ENCODE data around the gene CACNA1S.

CACNA1S gene

GRCh38 chr1:201112173-201112731 lies at the start of gene CACNA1S:
Gene CACNA1S (minus strand): TSS chr1:201112426. CDS start chr1:201112339, 87 bp downstream.
- H3K79me2 ChIP-seq (ENCODE audit: insufficient read depth, low read length) = no peaks in the 10 kb centered on the region
- no peaks in the 10 kb centered on the region for H3K36me3 ChIP-seq (ENCODE audit: insufficient read depth, low read length)
- H3K4me3 ChIP-seq (ENCODE audit: low read depth, low read length, poor library complexity, severe bottlenecking) = no peak within 1 kb of the TSS
- H3K4me2 ChIP-seq (ENCODE audit: low read length) = no peak within 1 kb of the TSS
- no peak within 1 kb of the TSS for H2AFZ ChIP-seq (ENCODE audit: low read length)
- no peaks in the 10 kb centered on the region for H3K4me1 ChIP-seq (ENCODE audit: insufficient read depth, low read length, severe bottlenecking)
- no peak within 1 kb of the TSS for H3K9ac ChIP-seq (ENCODE audit: low read length)
- no peaks in the 10 kb centered on the region for H4K20me1 ChIP-seq (ENCODE audit: insufficient read depth, low read length)
- H3K27me3 ChIP-seq (ENCODE audit: insufficient read depth, low read length) = no peaks in the 10 kb centered on the region
- TF ChIP-seq EZH2 (IDR thresholded peaks at IDR 0.05; ENCODE audit: borderline replicate concordance, low read length) (no peak), CTCF (IDR thresholded peaks at IDR 0.05; ENCODE audit: low read length) (no peak)
- H3K9me3 ChIP-seq (ENCODE audit: low read length) = no peaks in the 10 kb centered on the region
- no peaks in the 10 kb centered on the region for H3F3A ChIP-seq (ENCODE audit: insufficient read depth, low read length)
- no peak within 1 kb of the TSS for H3K27ac ChIP-seq (ENCODE audit: low read depth, low read length, poor library complexity, severe bottlenecking)
- H3K9me2 ChIP-seq (ENCODE audit: low read depth, low read length) = no peaks in the 10 kb centered on the region

- TF ChIP-seq EZH2 (IDR thresholded peaks at IDR 0.05; ENCODE audit: borderline replicate concordance, low read length) = no peak
- no peak for TF ChIP-seq CTCF (IDR thresholded peaks at IDR 0.05; ENCODE audit: low read length)
- peaks cover 13% of the 10 kb centered on the region for H3K4me1 ChIP-seq (ENCODE audit: insufficient read depth, low read length, severe bottlenecking)
- H3K79me2 ChIP-seq (ENCODE audit: insufficient read depth, low read length) = no peaks in the 10 kb centered on the region
- no peak overlapping the region for H3K4me3 ChIP-seq (ENCODE audit: low read depth, low read length, poor library complexity, severe bottlenecking)
- no peak overlapping the region for H3K9ac ChIP-seq (ENCODE audit: low read length)
- no peaks in the 10 kb centered on the region for H3K9me2 ChIP-seq (ENCODE audit: low read depth, low read length)
- H3K27me3 ChIP-seq (ENCODE audit: insufficient read depth, low read length) = no peaks in the 10 kb centered on the region; the same call in 1 of the 2 replicates
- no peaks in the 10 kb centered on the region; the same call in 1 of the 2 replicates for H3K36me3 ChIP-seq (ENCODE audit: insufficient read depth, low read length)
- peaks cover 8% of the 10 kb centered on the region; the same call in 1 of the 2 replicates for H3K9me3 ChIP-seq (ENCODE audit: low read length)
- H3K4me2 ChIP-seq (ENCODE audit: low read length) = no peak overlapping the region
- no peaks in the 10 kb centered on the region for H3F3A ChIP-seq (ENCODE audit: insufficient read depth, low read length)
- no peak overlapping the region for H2AFZ ChIP-seq (ENCODE audit: low read length)
- no peaks in the 10 kb centered on the region for H4K20me1 ChIP-seq (ENCODE audit: insufficient read depth, low read length)
- H3K27ac ChIP-seq (ENCODE audit: low read depth, low read length, poor library complexity, severe bottlenecking) = no peak overlapping the region
Observed at GRCh38 chr1:201157949-201158348, 45.7 kb upstream of the CACNA1S start.

GRCh38 chr1:201156819-201157218 lies 44.6 kb upstream of the CACNA1S start:
- Histone ChIP-seq H3K36me3 (ENCODE audit: insufficient read depth, low read length) (no peaks in the 10 kb centered on the region; the same call in none of the 2 replicates), H3K9me2 (ENCODE audit: low read depth, low read length) (no peaks in the 10 kb centered on the region), H3K4me1 (ENCODE audit: insufficient read depth, low read length, severe bottlenecking) (peaks cover 18% of the 10 kb centered on the region), H4K20me1 (ENCODE audit: insufficient read depth, low read length) (no peaks in the 10 kb centered on the region), H3K27me3 (ENCODE audit: insufficient read depth, low read length) (no peaks in the 10 kb centered on the region; the same call in 1 of the 2 replicates), H3K4me2 (ENCODE audit: low read length) (no peak overlapping the region), H3K4me3 (ENCODE audit: low read depth, low read length, poor library complexity, severe bottlenecking) (no peak overlapping the region), H3K9ac (ENCODE audit: low read length) (no peak overlapping the region), H3K79me2 (ENCODE audit: insufficient read depth, low read length) (no peaks in the 10 kb centered on the region), H3K9me3 (ENCODE audit: low read length) (peaks cover 8% of the 10 kb centered on the region; the same call in 1 of the 2 replicates), H2AFZ (ENCODE audit: low read length) (no peak overlapping the region), H3K27ac (ENCODE audit: low read depth, low read length, poor library complexity, severe bottlenecking) (no peak overlapping the region), H3F3A (ENCODE audit: insufficient read depth, low read length) (no peaks in the 10 kb centered on the region)
- no peak for TF ChIP-seq EZH2 (IDR thresholded peaks at IDR 0.05; ENCODE audit: borderline replicate concordance, low read length)
- no peak for TF ChIP-seq CTCF (IDR thresholded peaks at IDR 0.05; ENCODE audit: low read length)
